GM12878 (cell line): Measurements from ENCODE around the gene PRKAR2B. TPM values are rescaled to one million over a fixed set of nuclear protein-coding genes. Genes with fewer than 3 reads are reported as not detected.

Experiments used
- ATAC-seq: fragments of 200-7000 bp; cut with Tn5 transposase; 3 replicates; pipeline ENCODE4 v1.9.1; 2020; ENCODE audit warnings: mild to moderate bottlenecking, moderate library complexity
- BruUV-seq: library from RNA; stranded (reverse); fragments of 400-500 nt; replicated peaks from 2 replicates; lab custom pipeline; 2021; lab: Mats Ljungman, UMichigan
- CTCF ChIA-PET: fragments of 300-600 bp; sonication (Branson Sonifier 250); formaldehyde crosslinking; extraction: SDS; loops from one replicate; lab custom pipeline; 2021; ENCODE audit warnings: inconsistent platforms; lab: Yijun Ruan, JAX
- POLR2A ChIA-PET: fragments of 350-600 bp; formaldehyde crosslinking; extraction: SDS; loops from one replicate; lab custom pipeline; 2021; ENCODE audit warnings: inconsistent platforms; lab: Charles Lee
- RAD21 ChIA-PET: fragments of 300-600 bp; sonication (Branson Sonifier 250); formaldehyde crosslinking; loops from one replicate; lab custom pipeline; 2023; ENCODE audit warnings: antibody characterized with exemption; ENCODE audit not compliant: unreplicated experiment; lab: Charles Lee
- SMC1A ChIA-PET: fragments of 300-600 bp; sonication (Branson Sonifier 250); formaldehyde crosslinking; loops from one replicate; lab custom pipeline; 2023; ENCODE audit not compliant: unreplicated experiment, uncharacterized antibody; lab: Charles Lee
- DNase-seq: peaks from one replicate; pipeline ENCODE4 v3.0.0-alpha.2; 2011; ENCODE audit warnings: low read depth, low spot score
- FAIRE-seq: peaks from 3 replicates; lab custom pipeline; 2011; peaks lifted over from hg19 to GRCh38; lab: Jason Lieb, UNC
- H2AFZ ChIP-seq: 2 replicates; pipeline ENCODE4 v1.6.0; 2011; ENCODE audit warnings: low read depth, low read length, control low read depth; ENCODE audit not compliant: control insufficient read depth
- H3K27ac ChIP-seq: 2 replicates; pipeline ENCODE4 v1.5.1; 2011; ENCODE audit warnings: control low read depth; ENCODE audit not compliant: control insufficient read depth, insufficient read depth
- H3K27me3 ChIP-seq, 2 experiments: replicated peaks in 1 of 2; 2 replicates each; pipeline versions ENCODE4 v1.6.0 to v1.6.1; 2011; ENCODE audit warnings: low read length in 1 of 2; ENCODE audit not compliant: control insufficient read depth in 2 of 2, insufficient read depth in 2 of 2
- H3K36me3 ChIP-seq, 2 experiments: 2 replicates each; pipeline ENCODE4 v1.5.1; 2011; ENCODE audit warnings: low read length in 1 of 2; ENCODE audit not compliant: control insufficient read depth in 2 of 2, insufficient read depth in 2 of 2
- H3K4me1 ChIP-seq: 2 replicates; pipeline ENCODE4 v1.6.1; 2011; ENCODE audit warnings: mild to moderate bottlenecking, low read length, moderate library complexity, mixed read lengths; ENCODE audit not compliant: control insufficient read depth, insufficient read depth
- H3K4me2 ChIP-seq: 2 replicates; pipeline ENCODE4 v1.6.0; 2011; ENCODE audit warnings: control low read depth; ENCODE audit not compliant: control insufficient read depth, insufficient read depth
- H3K4me3 ChIP-seq: fragments of 200-600 bp; sonication (generic); 2 replicates; pipeline ENCODE4 v1.5.1; 2016
- H3K79me2 ChIP-seq: 2 replicates; pipeline ENCODE4 v1.6.0; 2011; ENCODE audit warnings: low read length; ENCODE audit not compliant: control insufficient read depth, insufficient read depth
- H3K9ac ChIP-seq: 2 replicates; pipeline ENCODE4 v1.8.0; 2011; ENCODE audit warnings: low read length, control low read depth, mixed read lengths; ENCODE audit not compliant: control insufficient read depth, insufficient read depth
- H3K9me3 ChIP-seq: replicated peaks from 3 replicates; pipeline ENCODE4 v1.5.1; 2011; ENCODE audit warnings: mild to moderate bottlenecking, low read length; ENCODE audit not compliant: control insufficient read depth, insufficient read depth
- H4K20me1 ChIP-seq: 2 replicates; pipeline ENCODE4 v1.6.0; 2011; ENCODE audit not compliant: control insufficient read depth, insufficient read depth
- EGR1 ChIP-seq, 2 experiments: IDR thresholded peaks; 1 replicate in 1 of 2; 2 replicates in 1 of 2; pipeline ENCODE4 v1.6.1; 2011 to 2012; ENCODE audit warnings: low read depth in 2 of 2, low read length in 2 of 2, borderline replicate concordance in 1 of 2, mild to moderate bottlenecking in 1 of 2, moderate library complexity in 1 of 2
- ESRRA ChIP-seq: IDR thresholded peaks from 2 replicates; pipeline ENCODE4 v1.6.1; 2012; ENCODE audit warnings: mild to moderate bottlenecking, low read length, improper control_type of control experiment
- EZH2 ChIP-seq: IDR thresholded peaks from 2 replicates; pipeline ENCODE4 v1.6.1; 2012; ENCODE audit warnings: low read depth, mild to moderate bottlenecking, control low read depth, inconsistent platforms, low read length, borderline replicate concordance; ENCODE audit not compliant: control insufficient read depth
- HDAC6 ChIP-seq: fragments of 200-600 bp; sonication (generic); IDR thresholded peaks from one replicate; pipeline ENCODE4 v1.8.0; 2017; ENCODE audit warnings: antibody characterized with exemption; ENCODE audit not compliant: unreplicated experiment
- IKZF2 ChIP-seq, 2 experiments: fragments of 450-650 bp; IDR thresholded peaks; 2 replicates each; pipeline ENCODE4 v1.6.1; 2017; ENCODE audit warnings: mild to moderate bottlenecking in 2 of 2, moderate library complexity in 2 of 2
- MEF2A ChIP-seq: IDR thresholded peaks from 2 replicates; pipeline ENCODE4 v1.6.1; 2011; ENCODE audit warnings: low read depth, mild to moderate bottlenecking, low read length, moderate library complexity; ENCODE audit not compliant: insufficient read depth
- MYB ChIP-seq: fragments of 150-350 bp; IDR thresholded peaks from 2 replicates; pipeline ENCODE4 v1.6.1; 2014; ENCODE audit warnings: mild to moderate bottlenecking, low read depth, low read length, borderline replicate concordance
- NR2C1 ChIP-seq: fragments of 450-650 bp; IDR thresholded peaks from 2 replicates; pipeline ENCODE4 v1.6.1; 2017; ENCODE audit warnings: antibody characterized with exemption, mild to moderate bottlenecking, moderate library complexity
- RAD51 ChIP-seq: fragments of 450-650 bp; IDR thresholded peaks from 2 replicates; pipeline ENCODE4 v1.6.1; 2016; ENCODE audit warnings: moderate library complexity, mild to moderate bottlenecking, inconsistent platforms
- RELA ChIP-seq: fragments of 450-650 bp; IDR thresholded peaks from 2 replicates; pipeline ENCODE4 v1.8.0; 2014; ENCODE audit warnings: borderline replicate concordance; ENCODE audit not compliant: partially characterized antibody
- RUNX3 ChIP-seq: IDR thresholded peaks from 2 replicates; pipeline ENCODE4 v1.6.1; 2012; ENCODE audit warnings: low read length, inconsistent platforms
- SMAD5 ChIP-seq: IDR thresholded peaks from 2 replicates; pipeline ENCODE4 v1.6.1; 2016; ENCODE audit warnings: antibody characterized with exemption, low read depth
- STAT3 ChIP-seq: IDR thresholded peaks from 2 replicates; pipeline ENCODE4 v1.6.1; 2011; ENCODE audit warnings: low read depth, low read length, improper control_type of control experiment
- USF2 ChIP-seq: IDR thresholded peaks from 2 replicates; pipeline ENCODE4 v1.6.1; 2011; ENCODE audit warnings: low read depth, low read length, improper control_type of control experiment, borderline replicate concordance
- WGBS: methylation state at CpG from one replicate; pipeline ENCODE4 v1.1.6; 2016; ENCODE audit warnings: low lambda C conversion rate; ENCODE audit not compliant: insufficient replicate concordance, insufficient coverage; ENCODE audit errors: missing lambda C conversion rate; 5-methylcytosine and 5-hydroxymethylcytosine counted together
- in situ Hi-C: fragments of 300-500 bp; cut with MboI; formaldehyde crosslinking; loops from 9 replicates; pipeline ENCODE4 v1.14.3; 2018; ENCODE audit warnings: mixed read lengths
- intact Hi-C: fragments of 100-400 bp; cut with micrococcal nuclease; formaldehyde crosslinking; loops from one replicate; pipeline ENCODE4 v1.14.2; 2022; ENCODE audit not compliant: unreplicated experiment
- polyA plus RNA-seq, 11 experiments: library from polyadenylated mRNA; depleted of rRNA in 4 of 11; unstranded in 6 of 11; stranded (reverse) in 5 of 11; fragments of >200 nt; fragmentation: Nextera tagmentation in 4 of 11; fragmentation: Illumina TruSeq in 1 of 11; extraction: Ambion mirVana in 4 of 11; extraction: Trizol in 1 of 11; gene quantifications; 1 replicate in 1 of 11; 2 replicates in 10 of 11; pipeline versions ENCODE4 v1.2.1 to v1.2.3, GENCODE V29; 2011 to 2016; ENCODE audit warnings: inconsistent platforms in 2 of 11, missing spikeins in 2 of 11, low read depth in 1 of 11
- total RNA-seq, 4 experiments: library from RNA; depleted of rRNA in 3 of 4; stranded (reverse); fragments of >200 nt in 3 of 4; fragmentation: Illumina TruSeq in 1 of 4; extraction: Trizol in 1 of 4; gene quantifications; 2 replicates each; pipeline versions ENCODE4 v1.2.1 to v1.2.3, GENCODE V29; 2013 to 2021

The PRKAR2B gene
- total and polyA plus RNA-seq, 10 of the 15 experiments (the other 5 are each of a cell fraction or from before 2014, with no cell fraction given): 0.01 to 0.18 (median 0.04) TPM; not detected in 4

- intact Hi-C loops: loop anchor here (10.0 kb wide), 2 partner anchors 487 to 977 kb away; partner anchors contain the start of gene CCDC71L
- RAD21 ChIA-PET: interaction anchor here (0.8 to 6.1 kb wide), 8 partner anchors 18 to 359 kb away, joined by 3 to 47 read pairs (median 4); no protein-coding TSS in a partner anchor
- DNase-seq (no peak), FAIRE-seq (no peak), ATAC-seq (no peak)
- Histone ChIP-seq H4K20me1 (no peaks in the 10 kb centered on the region), H3K4me1 (no peaks in the 10 kb centered on the region), H2AFZ (no peak overlapping the region), H3K4me3 (no peak overlapping the region), H3K9me3 (no peaks in the 10 kb centered on the region), H3K36me3 (no peaks in the 10 kb centered on the region), H3K4me2 (no peak overlapping the region), H3K27me3 (no peaks in the 10 kb centered on the region; a peak in 2 of 4 replicates)
- CTCF ChIA-PET: interaction anchor here (1.0 to 8.7 kb wide), 18 partner anchors 13 to 727 kb away, joined by 3 to 203 read pairs (median 4); no protein-coding TSS in a partner anchor
- SMC1A ChIA-PET: interaction anchor here (1.2 to 8.0 kb wide), 9 partner anchors 15 to 367 kb away, joined by 3 to 142 read pairs (median 5); partner anchors contain the start of gene HBP1
- no TSS peak for BruUV-seq
- TF ChIP-seq NR2C1 (no peak), MEF2A (no peak), EZH2 (no peak), MYB (no peak), IKZF2 (IDR thresholded peaks at IDR 0.05) (no peak), RUNX3 (no peak), ESRRA (no peak), RAD51 (no peak), EGR1 (IDR thresholded peaks at IDR 0.05; ENCODE audit: borderline replicate concordance in 1 of 2, low read depth in 2 of 2, low read length in 2 of 2) (no peak), RELA (no peak), USF2 (no peak), STAT3 (no peak), HDAC6 (no peak), SMAD5 (no peak)
- TF ChIP-seq, all 136 proteins: peak for 0
- H3K27ac ChIP-seq: no peak overlapping the region
- POLR2A ChIA-PET: interaction anchor here (0.6 kb wide), 1 partner anchor 407 kb away, joined by 3 read pairs; no protein-coding TSS in a partner anchor
- no peaks in the 10 kb centered on the region for H3K79me2 ChIP-seq
- in situ Hi-C loops: no loop called here
- 30% methylated on average over 4 of the region's 4 CpGs for WGBS
- no peak overlapping the region for H3K9ac ChIP-seq
Measured at GRCh38 chr7:107152011-107152410, 107.5 kb downstream of the PRKAR2B start.
